ENCODE data around the gene C22orf15. TPM values are rescaled to one million over a fixed set of nuclear protein-coding genes. Genes with fewer than 3 reads are reported as not detected.

C22orf15 gene
- total and polyA plus RNA-seq, 2 experiments from 2014 or later = 0.37 TPM; not detected in 1

DNA sequence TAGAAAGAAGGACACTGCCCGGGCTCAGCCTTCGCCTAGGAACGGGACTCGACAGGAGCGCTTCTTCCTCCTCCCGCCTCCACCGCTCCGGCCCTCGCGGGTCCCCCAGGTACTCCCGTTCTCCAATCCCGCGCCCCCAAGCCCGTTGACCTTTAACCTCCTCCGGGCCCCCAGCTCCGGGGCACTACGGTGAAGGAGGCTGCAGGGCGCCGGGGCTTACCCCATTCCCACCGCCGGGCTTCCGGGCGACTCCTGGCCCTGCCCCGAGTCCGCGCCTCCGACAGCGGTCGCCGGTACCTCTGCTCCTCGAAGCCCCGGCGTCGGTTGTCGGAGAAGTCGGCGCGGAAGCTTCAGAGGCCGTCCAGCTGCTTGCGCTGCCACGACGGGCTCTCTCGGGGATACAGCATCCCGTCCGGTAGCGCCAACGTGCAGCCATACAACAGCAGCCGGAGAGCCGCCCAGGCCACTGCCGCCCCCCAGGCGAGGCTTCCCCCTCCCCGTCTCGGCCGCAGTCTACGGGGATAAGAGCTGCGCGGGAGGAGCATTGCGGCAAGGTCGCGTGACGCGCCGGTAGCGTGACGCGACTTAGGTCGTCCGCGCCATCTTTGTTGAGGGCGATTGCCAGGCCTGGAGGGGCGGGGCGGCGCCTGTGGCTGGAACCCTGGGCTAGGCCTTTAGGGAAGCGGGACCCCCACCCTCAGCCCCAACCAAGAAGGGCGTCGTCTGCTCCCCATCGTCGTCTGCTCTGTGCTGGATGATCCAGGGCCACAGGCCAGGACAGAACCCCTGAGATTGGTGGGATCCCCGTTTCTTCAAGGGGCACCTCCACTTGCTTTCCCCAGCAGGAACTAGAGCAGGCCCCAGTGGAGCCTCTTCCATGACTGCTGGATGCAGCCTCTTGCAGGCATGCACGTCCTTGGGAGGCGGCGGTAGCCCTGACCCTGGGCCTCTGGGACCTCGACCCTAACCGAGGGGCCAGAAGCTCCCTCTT, 45.7 kb upstream of the C22orf15 start:
- TF ChIP-seq EZH2phosphoT487 (IDR thresholded peaks at IDR 0.05; ENCODE audit: low read depth, severe bottlenecking, unreplicated experiment) (no peak), EZH2 (IDR thresholded peaks at IDR 0.05; ENCODE audit: borderline replicate concordance) (no peak)
- TF ChIP-seq, protein P1, sequence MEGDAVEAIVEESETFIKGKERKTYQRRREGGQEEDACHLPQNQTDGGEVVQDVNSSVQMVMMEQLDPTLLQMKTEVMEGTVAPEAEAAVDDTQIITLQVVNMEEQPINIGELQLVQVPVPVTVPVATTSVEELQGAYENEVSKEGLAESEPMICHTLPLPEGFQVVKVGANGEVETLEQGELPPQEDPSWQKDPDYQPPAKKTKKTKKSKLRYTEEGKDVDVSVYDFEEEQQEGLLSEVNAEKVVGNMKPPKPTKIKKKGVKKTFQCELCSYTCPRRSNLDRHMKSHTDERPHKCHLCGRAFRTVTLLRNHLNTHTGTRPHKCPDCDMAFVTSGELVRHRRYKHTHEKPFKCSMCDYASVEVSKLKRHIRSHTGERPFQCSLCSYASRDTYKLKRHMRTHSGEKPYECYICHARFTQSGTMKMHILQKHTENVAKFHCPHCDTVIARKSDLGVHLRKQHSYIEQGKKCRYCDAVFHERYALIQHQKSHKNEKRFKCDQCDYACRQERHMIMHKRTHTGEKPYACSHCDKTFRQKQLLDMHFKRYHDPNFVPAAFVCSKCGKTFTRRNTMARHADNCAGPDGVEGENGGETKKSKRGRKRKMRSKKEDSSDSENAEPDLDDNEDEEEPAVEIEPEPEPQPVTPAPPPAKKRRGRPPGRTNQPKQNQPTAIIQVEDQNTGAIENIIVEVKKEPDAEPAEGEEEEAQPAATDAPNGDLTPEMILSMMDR (IDR thresholded peaks at IDR 0.05; ENCODE audit: poor library complexity) = no peak
- Histone ChIP-seq H3K36me3 (replicated peaks; ENCODE audit: insufficient read depth, low read depth) (no peaks in the 10 kb centered on the region), H3K79me2 (peaks cover 15% of the 10 kb centered on the region), H3K9me3 (ENCODE audit: low read depth) (no peaks in the 10 kb centered on the region), H3K9me2 (replicated peaks; ENCODE audit: insufficient read depth) (no peaks in the 10 kb centered on the region), H2AFZ (peak overlapping the region; percentile 96), H3K27ac (peak overlapping the region; percentile 75), H3K4me1 (ENCODE audit: insufficient read depth) (peaks cover 7% of the 10 kb centered on the region), H3K4me2 (peak overlapping the region; percentile 91), H3K4me3 (peak overlapping the region; percentile 54), H4K20me1 (ENCODE audit: insufficient read depth, poor library complexity, severe bottlenecking) (no peaks in the 10 kb centered on the region), H3K27me3 (no peaks in the 10 kb centered on the region)
- peak; percentile 94 for DNase-seq (ENCODE audit: low spot score)
- 9% methylated on average over 64 of the region's 84 CpGs for WGBS (ENCODE audit: low lambda C conversion rate, missing lambda C conversion rate)

DNA sequence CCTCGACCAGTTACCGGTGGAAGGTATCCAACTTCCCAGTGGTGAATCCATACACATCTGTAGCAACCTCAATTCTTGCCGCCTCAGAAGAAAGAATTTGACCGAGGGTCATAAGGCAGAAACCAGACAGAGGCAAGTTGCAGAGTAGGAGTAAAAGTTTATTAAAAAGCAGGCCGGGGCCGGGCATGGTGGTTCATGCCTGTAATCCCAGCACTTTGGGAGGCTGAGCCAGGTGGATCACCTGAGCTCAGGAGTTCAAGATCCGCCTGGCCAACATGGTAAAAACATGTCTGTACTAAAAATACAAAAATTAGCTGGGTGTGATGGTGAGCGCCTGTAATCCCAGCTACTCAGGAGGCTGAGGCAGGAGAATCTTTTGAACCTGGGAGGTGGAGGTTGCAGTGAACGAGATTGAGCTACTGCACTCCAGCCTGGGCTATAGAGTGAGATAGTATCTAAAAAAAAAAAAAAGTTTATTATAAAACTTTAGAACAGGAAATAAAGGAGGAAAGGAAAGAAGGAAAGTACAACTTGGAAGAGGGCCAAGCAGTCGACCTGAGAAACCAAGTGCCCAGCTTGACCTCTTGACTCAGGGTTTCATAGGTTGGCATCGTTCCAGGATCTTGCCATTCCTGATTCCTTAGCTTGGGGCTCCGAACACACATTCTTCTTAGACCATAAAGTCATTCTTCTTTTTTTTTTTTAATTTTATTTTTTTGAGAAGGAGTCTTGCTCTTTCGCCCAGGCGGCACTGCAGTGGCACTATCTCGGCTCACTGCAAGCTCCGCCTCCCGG, 44.2 kb upstream of the C22orf15 start:
- Histone ChIP-seq H3K27ac (no peak overlapping the region), H3K79me2 (peaks cover 15% of the 10 kb centered on the region), H3K36me3 (replicated peaks; ENCODE audit: insufficient read depth, low read depth) (no peaks in the 10 kb centered on the region), H2AFZ (no peak overlapping the region), H3K9me2 (replicated peaks; ENCODE audit: insufficient read depth) (no peaks in the 10 kb centered on the region), H3K27me3 (no peaks in the 10 kb centered on the region), H3K4me3 (no peak overlapping the region), H4K20me1 (ENCODE audit: insufficient read depth, poor library complexity, severe bottlenecking) (no peaks in the 10 kb centered on the region), H3K4me1 (ENCODE audit: insufficient read depth) (peaks cover 7% of the 10 kb centered on the region), H3K4me2 (no peak overlapping the region), H3K9me3 (ENCODE audit: low read depth) (no peaks in the 10 kb centered on the region)
- 92% methylated on average over 17 of the region's 17 CpGs for WGBS (ENCODE audit: low lambda C conversion rate, missing lambda C conversion rate)
- TF ChIP-seq, protein P1 (IDR thresholded peaks at IDR 0.05; ENCODE audit: poor library complexity) = no peak
- TF ChIP-seq EZH2 (IDR thresholded peaks at IDR 0.05; ENCODE audit: borderline replicate concordance) (no peak), EZH2phosphoT487 (IDR thresholded peaks at IDR 0.05; ENCODE audit: low read depth, severe bottlenecking, unreplicated experiment) (no peak)
- no peak for DNase-seq (ENCODE audit: low spot score)

DNA sequence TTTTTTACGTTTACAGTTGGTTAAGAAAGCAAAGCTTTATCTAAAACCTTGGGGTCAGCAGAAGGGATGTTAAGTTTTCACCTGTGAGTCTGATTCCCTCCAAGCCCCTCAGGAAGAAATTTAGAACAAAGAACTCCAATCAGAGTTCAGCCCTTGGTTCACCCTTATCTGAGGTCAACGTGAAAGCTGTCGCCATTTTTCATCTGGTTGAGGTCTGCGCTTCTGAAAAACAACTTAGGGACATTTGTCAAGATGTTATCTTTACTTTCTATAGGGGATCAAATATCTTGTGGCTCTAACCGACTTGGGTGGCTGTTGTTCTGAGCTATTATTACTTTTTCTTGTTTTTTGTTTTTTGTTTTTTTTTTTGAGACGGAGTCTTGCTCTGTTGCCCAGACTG, 41.9 kb upstream of the C22orf15 start:
- no peak overlapping the region for H3K27ac ChIP-seq
- no peaks in the 10 kb centered on the region for H3K9me2 ChIP-seq (replicated peaks; ENCODE audit: insufficient read depth)
- H3K27me3 ChIP-seq = no peaks in the 10 kb centered on the region
- TF ChIP-seq EZH2 (IDR thresholded peaks at IDR 0.05; ENCODE audit: borderline replicate concordance) (no peak), EZH2phosphoT487 (IDR thresholded peaks at IDR 0.05; ENCODE audit: low read depth, severe bottlenecking, unreplicated experiment) (no peak)
- TF ChIP-seq, protein P1 (IDR thresholded peaks at IDR 0.05; ENCODE audit: poor library complexity) = no peak
- peaks cover 6% of the 10 kb centered on the region for H3K4me1 ChIP-seq (ENCODE audit: insufficient read depth)
- H2AFZ ChIP-seq = no peak overlapping the region
- 68% methylated on average over 6 of the region's 6 CpGs for WGBS (ENCODE audit: low lambda C conversion rate, missing lambda C conversion rate)
- no peak overlapping the region for H3K4me3 ChIP-seq
- no peaks in the 10 kb centered on the region for H3K36me3 ChIP-seq (replicated peaks; ENCODE audit: insufficient read depth, low read depth)
- H4K20me1 ChIP-seq (ENCODE audit: insufficient read depth, poor library complexity, severe bottlenecking) = no peaks in the 10 kb centered on the region
- peaks cover 12% of the 10 kb centered on the region for H3K79me2 ChIP-seq
- no peak overlapping the region for H3K4me2 ChIP-seq
- no peak for DNase-seq (ENCODE audit: low spot score)
- H3K9me3 ChIP-seq (ENCODE audit: low read depth) = no peaks in the 10 kb centered on the region

All from hepatocyte (in vitro differentiated cells).